HUES48 (cell line): Measurements from ENCODE around the gene ZNF100.

Source experiments
- H3K27ac ChIP-seq: one replicate; pipeline ENCODE4 v1.7.0; 2013; ENCODE audit warnings: low read depth, low read length, inconsistent platforms
- H3K27me3 ChIP-seq: 2 replicates; pipeline ENCODE4 v1.6.1; 2013; ENCODE audit warnings: mild to moderate bottlenecking, low read length; ENCODE audit not compliant: control insufficient read depth, insufficient read depth
- H3K36me3 ChIP-seq: 2 replicates; pipeline ENCODE4 v1.6.1; 2013; ENCODE audit warnings: low read length; ENCODE audit not compliant: control insufficient read depth, insufficient read depth
- H3K4me1 ChIP-seq: 2 replicates; pipeline ENCODE4 v1.6.1; 2013; ENCODE audit warnings: mild to moderate bottlenecking, low read length; ENCODE audit not compliant: control insufficient read depth, insufficient read depth
- H3K4me3 ChIP-seq: 2 replicates; pipeline ENCODE4 v1.5.1; 2013; ENCODE audit warnings: mild to moderate bottlenecking, low read depth, low read length
- H3K9ac ChIP-seq: 2 replicates; pipeline ENCODE4 v1.6.1; 2013; ENCODE audit warnings: mild to moderate bottlenecking, low read depth, low read length, moderate library complexity
- H3K9me3 ChIP-seq: 2 replicates; pipeline ENCODE4 v1.6.1; 2013; ENCODE audit warnings: low read length; ENCODE audit not compliant: control insufficient read depth, insufficient read depth

The ZNF100 gene

GRCh38 chr19:21704320-21704719 is 63.1 kb downstream of the ZNF100 start:
- peaks cover 32% of the 10 kb centered on the region for H3K4me1 ChIP-seq
- H3K9ac ChIP-seq, result peak overlapping the region; percentile 59; the same call in 1 of the 2 replicates
- H3K27me3 ChIP-seq, result no peaks in the 10 kb centered on the region
- peaks cover 22% of the 10 kb centered on the region for H3K9me3 ChIP-seq
- H3K36me3 ChIP-seq, result no peaks in the 10 kb centered on the region
- H3K27ac ChIP-seq, result peak overlapping the region; percentile 84
- peak overlapping the region; percentile 45; the same call in 1 of the 2 replicates for H3K4me3 ChIP-seq

- H3K9me3 ChIP-seq, result peaks cover 7% of the 10 kb centered on the region; the same call in 1 of the 2 replicates
- no peak overlapping the region for H3K9ac ChIP-seq
- peaks cover 34% of the 10 kb centered on the region for H3K4me1 ChIP-seq
- peak overlapping the region; percentile 56 for H3K27ac ChIP-seq
- H3K36me3 ChIP-seq, result no peaks in the 10 kb centered on the region
- no peaks in the 10 kb centered on the region for H3K27me3 ChIP-seq
- H3K4me3 ChIP-seq, result peak overlapping the region; percentile 19; the same call in 1 of the 2 replicates
These were observed 68.2 kb downstream of the ZNF100 start for GRCh38 chr19:21699197-21699596.

GRCh38 chr19:21698215-21698614 is 69.2 kb downstream of the ZNF100 start:
- Histone ChIP-seq H3K4me1 (peaks cover 30% of the 10 kb centered on the region), H3K36me3 (no peaks in the 10 kb centered on the region), H3K9me3 (peaks cover 7% of the 10 kb centered on the region; the same call in 1 of the 2 replicates), H3K9ac (no peak overlapping the region), H3K27ac (no peak overlapping the region), H3K27me3 (no peaks in the 10 kb centered on the region), H3K4me3 (no peak overlapping the region)

- Histone ChIP-seq H3K4me3 (no peak overlapping the region), H3K27me3 (no peaks in the 10 kb centered on the region), H3K4me1 (peaks cover 30% of the 10 kb centered on the region), H3K9me3 (peaks cover 7% of the 10 kb centered on the region; the same call in 1 of the 2 replicates), H3K27ac (no peak overlapping the region), H3K9ac (no peak overlapping the region), H3K36me3 (no peaks in the 10 kb centered on the region)
These were observed 69.7 kb downstream of the ZNF100 start for GRCh38 chr19:21697698-21698097.

- Histone ChIP-seq H3K4me3 (no peak overlapping the region), H3K36me3 (no peaks in the 10 kb centered on the region), H3K27ac (no peak overlapping the region), H3K4me1 (peaks cover 26% of the 10 kb centered on the region), H3K9ac (no peak overlapping the region), H3K9me3 (no peaks in the 10 kb centered on the region; the same call in 1 of the 2 replicates), H3K27me3 (no peaks in the 10 kb centered on the region)
These were observed 73.0 kb downstream of the ZNF100 start for GRCh38 chr19:21694171-21694906.

GRCh38 chr19:21693399-21693798 is 74.0 kb downstream of the ZNF100 start:
- H3K36me3 ChIP-seq, result no peaks in the 10 kb centered on the region
- peaks cover 19% of the 10 kb centered on the region for H3K4me1 ChIP-seq
- no peak overlapping the region for H3K4me3 ChIP-seq
- no peak overlapping the region for H3K9ac ChIP-seq
- H3K27me3 ChIP-seq, result no peaks in the 10 kb centered on the region
- no peak overlapping the region for H3K27ac ChIP-seq
- H3K9me3 ChIP-seq, result no peaks in the 10 kb centered on the region; the same call in 1 of the 2 replicates

- Histone ChIP-seq H3K27ac (no peak overlapping the region), H3K4me1 (peaks cover 11% of the 10 kb centered on the region; the same call in 1 of the 2 replicates), H3K9ac (no peak overlapping the region), H3K9me3 (no peaks in the 10 kb centered on the region; the same call in 1 of the 2 replicates), H3K36me3 (no peaks in the 10 kb centered on the region), H3K27me3 (no peaks in the 10 kb centered on the region), H3K4me3 (no peak overlapping the region)
These were observed 75.7 kb downstream of the ZNF100 start for GRCh38 chr19:21691661-21692060.

- H3K36me3 ChIP-seq, result no peaks in the 10 kb centered on the region
- H3K9ac ChIP-seq, result no peak overlapping the region
- H3K27ac ChIP-seq, result no peak overlapping the region
- H3K27me3 ChIP-seq, result no peaks in the 10 kb centered on the region
- H3K4me3 ChIP-seq, result no peak overlapping the region
- no peaks in the 10 kb centered on the region for H3K4me1 ChIP-seq
- H3K9me3 ChIP-seq, result no peaks in the 10 kb centered on the region; the same call in 1 of the 2 replicates
These were observed 78.9 kb downstream of the ZNF100 start for GRCh38 chr19:21688464-21688863.

GRCh38 chr19:21680671-21681070 is 86.7 kb downstream of the ZNF100 start:
- Histone ChIP-seq H3K9ac (no peak overlapping the region), H3K9me3 (peaks cover 32% of the 10 kb centered on the region)

GRCh38 chr19:21680026-21680425 is 87.4 kb downstream of the ZNF100 start:
- H3K4me1 ChIP-seq, result no peaks in the 10 kb centered on the region
- no peaks in the 10 kb centered on the region for H3K36me3 ChIP-seq
- no peak overlapping the region for H3K4me3 ChIP-seq
- peaks cover 32% of the 10 kb centered on the region for H3K9me3 ChIP-seq
- no peak overlapping the region for H3K27ac ChIP-seq
- H3K9ac ChIP-seq, result no peak overlapping the region
- H3K27me3 ChIP-seq, result no peaks in the 10 kb centered on the region

More at GRCh38 chr19:21680671-21681070, 86.7 kb downstream of the ZNF100 start:
- no peak overlapping the region for H3K27ac ChIP-seq
- H3K4me1 ChIP-seq, result no peaks in the 10 kb centered on the region
- no peaks in the 10 kb centered on the region for H3K36me3 ChIP-seq
- no peak overlapping the region for H3K4me3 ChIP-seq
- H3K27me3 ChIP-seq, result no peaks in the 10 kb centered on the region

- H3K27me3 ChIP-seq, result no peaks in the 10 kb centered on the region
- H3K36me3 ChIP-seq, result no peaks in the 10 kb centered on the region
- no peak overlapping the region for H3K4me3 ChIP-seq
- H3K9me3 ChIP-seq, result peaks cover 27% of the 10 kb centered on the region
- no peak overlapping the region for H3K27ac ChIP-seq
- H3K4me1 ChIP-seq, result no peaks in the 10 kb centered on the region
- H3K9ac ChIP-seq, result no peak overlapping the region
These were observed 89.5 kb downstream of the ZNF100 start for GRCh38 chr19:21677696-21678418.
